ENCODE measurements around the gene PEDS1.
"Not testable (repeated sequence)": the region's sequence is repeated elsewhere in the genome, so short reads cannot be mapped to it uniquely, and the experiment has no call there.

The PEDS1 gene

DNA sequence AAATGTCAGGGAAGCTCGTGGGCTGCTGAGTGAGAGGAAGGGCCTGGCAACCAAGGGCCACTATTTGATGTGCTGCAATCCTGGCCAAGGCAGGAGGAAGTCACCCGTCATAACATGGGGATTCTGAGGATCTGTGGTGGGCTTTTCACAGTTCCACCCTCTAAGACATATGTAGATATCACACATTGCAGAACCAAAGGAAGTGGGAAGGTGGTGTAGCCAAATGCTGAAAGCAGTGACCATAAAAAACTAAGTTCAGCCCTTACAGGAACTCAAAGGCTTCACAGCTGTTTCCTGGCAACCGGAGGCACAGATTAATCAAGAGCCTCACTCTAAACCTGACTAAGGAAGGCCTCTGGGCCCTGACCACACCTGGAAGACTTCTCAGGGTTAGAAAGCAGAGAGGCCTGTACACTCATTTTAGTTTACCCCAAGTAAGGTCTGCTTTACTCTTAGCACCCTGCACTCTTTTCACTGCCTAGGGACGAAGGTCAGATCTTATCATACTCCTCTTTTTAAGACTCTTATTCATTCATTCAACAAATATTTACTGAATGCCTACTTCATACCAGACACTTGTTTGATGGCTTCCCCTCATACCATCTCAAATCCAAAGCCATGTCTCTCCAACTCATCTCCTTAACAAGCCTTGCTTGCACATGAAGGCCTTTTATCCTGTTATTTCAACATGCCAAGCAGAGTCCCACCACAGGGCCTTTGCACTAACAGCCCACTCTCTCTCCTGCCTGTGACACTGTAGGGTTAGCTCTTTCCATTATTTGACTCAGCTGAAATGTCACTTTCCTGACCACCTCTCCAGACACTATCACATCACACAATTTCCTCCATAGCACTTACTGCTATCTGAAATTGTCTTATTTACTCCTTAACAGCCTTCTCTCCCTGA is 43.1 kb downstream of the PEDS1 start:
- DNase-seq = no peak

DNA sequence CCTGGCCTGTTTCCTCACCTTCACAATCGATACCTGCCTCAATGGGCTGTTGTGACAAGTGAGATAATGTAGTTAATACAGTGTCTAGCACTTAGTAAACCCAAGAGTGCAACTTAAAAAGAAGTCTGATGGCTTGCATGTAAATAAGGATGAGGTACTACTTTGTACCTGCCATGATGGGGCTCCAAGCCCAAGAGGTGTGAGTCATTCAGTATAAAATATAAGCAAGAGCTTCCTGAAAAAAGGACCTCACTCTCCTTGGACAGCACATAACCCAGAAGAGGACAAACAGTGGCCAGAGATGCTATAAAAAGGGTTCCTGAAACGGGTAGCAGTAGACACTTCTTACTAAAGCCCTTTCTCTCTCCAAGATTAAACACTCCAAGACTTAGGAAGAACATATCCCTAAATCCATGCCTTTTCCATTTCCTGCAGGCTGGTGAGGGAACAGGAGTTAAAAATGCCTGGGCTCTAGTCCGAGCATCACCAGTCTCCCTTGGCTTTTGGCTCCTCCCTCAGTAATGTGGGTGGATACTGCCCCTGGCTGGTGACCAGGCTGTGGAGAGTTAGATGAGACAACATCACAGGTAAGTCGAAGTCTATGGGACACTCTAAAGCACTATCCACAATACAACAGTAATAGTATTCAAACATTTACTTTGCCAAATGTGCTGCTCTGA is 44.8 kb downstream of the PEDS1 start:
- no peak for DNase-seq

DNA sequence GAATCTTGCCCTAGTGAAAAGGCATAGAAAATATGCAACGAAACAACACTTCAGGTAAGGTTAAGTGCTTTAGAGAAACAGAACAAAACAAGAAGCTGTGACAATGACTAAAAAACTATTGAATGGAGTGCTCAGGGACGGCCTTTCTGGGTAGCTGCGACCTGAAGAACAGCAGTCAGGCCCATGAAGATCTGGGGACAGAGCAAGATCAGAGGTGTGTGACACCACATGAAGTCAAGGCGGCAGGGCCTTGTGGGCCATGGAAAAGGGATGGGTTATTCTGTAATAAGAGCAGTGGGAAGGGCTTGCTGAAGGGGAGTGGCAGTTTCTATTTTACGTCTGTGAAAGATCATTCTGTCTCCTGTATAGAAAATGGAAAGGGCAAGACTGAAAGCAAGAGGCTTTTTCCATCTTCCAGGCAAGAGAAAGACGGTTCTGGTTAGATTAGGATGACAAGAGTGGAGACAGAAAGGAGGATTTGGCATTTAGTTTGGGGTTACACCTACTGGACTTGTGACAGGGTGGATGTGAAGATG is 45.7 kb downstream of the PEDS1 start:
- DNase-seq = no peak

DNA sequence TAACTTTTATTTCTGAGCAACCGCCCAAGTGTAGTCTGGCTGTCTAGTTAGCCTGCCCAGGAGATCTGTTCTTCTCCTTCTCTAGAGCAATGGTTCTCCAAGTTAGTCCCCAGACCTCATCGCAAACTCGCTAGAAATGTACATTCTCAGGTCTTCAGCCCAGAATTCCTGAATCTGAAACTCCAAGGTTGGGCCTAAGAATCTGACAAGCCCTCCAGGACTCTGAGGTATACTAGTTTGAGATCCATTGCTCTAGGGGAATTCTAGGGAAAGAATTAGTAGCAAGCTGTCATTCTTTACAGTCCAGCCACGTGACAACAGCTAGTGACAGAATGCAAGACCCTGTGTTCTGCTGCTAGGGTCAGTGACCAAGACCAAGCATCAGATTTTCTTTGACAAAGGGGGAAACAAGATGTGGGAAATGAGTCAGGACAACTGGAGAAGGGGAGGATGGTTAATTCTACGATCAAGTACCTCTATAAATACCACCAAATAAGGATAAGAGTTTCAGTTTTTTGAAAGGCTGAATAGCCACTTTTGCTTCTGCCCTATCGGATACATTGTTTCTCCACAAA is 46.4 kb downstream of the PEDS1 start:
- DNase-seq = no peak

DNA sequence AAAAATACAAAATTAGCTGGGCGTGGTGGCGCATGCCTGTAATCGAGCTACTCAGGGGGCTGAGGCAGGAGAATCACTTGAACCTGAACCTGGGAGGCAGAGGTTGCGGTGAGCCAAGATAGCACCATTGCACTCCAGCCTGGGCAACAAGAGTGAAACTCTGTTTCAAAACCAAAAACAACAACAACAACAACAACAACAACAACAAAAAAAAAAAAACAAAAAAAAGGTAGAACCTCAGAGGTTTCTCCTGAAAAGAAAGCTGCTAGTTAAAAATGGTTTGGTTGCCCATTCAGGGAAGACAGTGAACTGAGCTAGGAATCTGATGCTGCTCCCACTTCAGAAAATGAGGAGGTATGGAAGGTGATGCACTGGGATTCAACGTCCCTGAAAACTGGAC is 46.9 kb downstream of the PEDS1 start:
- DNase-seq = not testable (repeated sequence)

All from 8988T (cell line).